HG03354 (cell line): Measurements from ENCODE around the gene STMN1.

ENCODE experiments used
- ATAC-seq: cut with Tn5 transposase; IDR thresholded peaks from one replicate; pipeline ENCODE4 v1.9.1; 2021; ENCODE audit warnings: mild to moderate bottlenecking; ENCODE audit not compliant: unreplicated experiment, poor library complexity, severe bottlenecking

The STMN1 gene

DNA sequence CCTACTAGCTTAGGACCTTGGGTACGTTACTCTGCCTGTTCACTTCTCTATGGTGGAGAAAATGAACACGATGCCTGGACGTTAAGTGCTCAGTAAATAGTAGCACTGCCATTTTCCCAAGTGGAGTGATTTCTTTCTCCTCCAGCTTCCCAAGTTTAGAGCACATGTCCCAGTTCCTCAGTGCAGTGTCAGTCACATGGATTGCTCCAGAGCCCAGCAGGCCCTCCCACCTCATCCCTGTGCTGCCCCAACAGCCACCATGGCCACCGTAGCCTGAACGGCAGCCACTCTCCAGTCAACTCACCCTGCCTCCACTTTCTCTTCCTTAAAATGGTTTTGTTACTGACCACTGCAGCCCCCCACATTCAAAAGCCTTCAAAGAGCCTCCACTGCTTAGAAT is 8.5 kb downstream of the STMN1 start:
- no peak for ATAC-seq

DNA sequence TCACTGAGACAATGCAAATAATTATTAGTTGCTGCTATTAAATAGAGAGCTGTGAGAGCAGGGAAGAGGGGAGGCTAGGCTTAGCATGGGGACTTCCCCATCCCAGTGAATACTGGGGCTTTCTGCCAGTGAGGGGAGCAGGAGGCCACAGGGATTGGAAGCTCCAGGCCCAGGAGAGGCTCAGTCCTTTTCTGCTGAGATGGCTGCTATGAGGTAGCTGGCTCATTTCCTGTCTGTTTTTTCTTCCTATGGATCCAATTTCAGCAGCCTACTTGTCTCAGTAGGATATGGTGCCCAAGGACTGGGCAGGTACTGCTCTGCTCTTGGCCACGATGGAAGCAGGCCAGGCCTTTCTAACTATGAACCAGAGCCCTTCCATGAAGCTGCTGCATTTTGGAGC is 10.0 kb downstream of the STMN1 start:
- no peak for ATAC-seq

DNA sequence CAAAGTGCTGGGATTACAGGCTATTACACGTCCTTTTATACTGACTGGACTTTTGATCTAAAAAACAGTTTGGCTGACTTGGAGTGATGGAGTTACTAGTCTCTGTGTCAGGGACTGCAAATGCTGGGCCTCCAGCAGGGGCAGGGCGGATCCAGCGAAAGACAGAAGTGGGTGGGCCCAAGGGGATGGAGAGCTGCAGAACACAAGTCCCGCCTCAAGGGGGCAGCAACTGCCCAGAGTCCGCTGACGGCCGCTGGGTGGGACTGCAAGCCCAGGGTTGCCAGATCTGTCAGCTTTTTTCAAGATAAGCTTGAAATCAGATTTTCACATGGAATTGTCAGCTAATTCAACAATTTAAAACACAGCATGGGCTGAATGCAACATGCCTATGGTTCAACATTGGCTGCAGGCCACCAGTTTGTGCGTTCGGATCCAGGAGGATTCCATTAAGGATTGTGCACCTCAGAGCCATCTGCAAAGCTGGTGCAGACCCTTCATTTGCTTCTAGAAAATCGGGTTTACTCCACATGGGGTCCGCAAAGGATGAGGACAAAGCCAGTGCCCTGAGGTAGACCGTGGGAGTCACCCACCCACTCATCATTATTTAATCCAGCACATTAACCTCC is 10.7 kb downstream of the STMN1 start:
- peak; percentile 90 for ATAC-seq

DNA sequence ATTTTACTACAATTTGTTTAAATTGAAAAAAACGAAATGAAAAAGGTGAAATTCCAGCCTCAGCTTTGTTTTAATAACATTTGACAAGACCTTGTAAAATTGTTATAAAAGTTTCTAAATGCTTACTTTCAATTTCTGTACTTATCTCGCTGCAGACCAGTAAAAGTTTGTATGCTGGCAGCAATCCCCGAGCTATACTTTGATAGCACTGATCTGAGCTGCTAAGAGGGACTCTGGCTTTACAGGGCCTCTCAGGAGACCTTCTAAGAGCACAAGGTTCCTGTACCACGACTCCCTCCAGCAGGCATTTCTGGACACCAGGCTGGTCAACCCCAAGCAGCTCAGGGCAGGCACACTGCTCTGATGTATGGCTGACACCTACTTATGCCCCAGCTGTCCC is 13.1 kb downstream of the STMN1 start:
- no peak for ATAC-seq

DNA sequence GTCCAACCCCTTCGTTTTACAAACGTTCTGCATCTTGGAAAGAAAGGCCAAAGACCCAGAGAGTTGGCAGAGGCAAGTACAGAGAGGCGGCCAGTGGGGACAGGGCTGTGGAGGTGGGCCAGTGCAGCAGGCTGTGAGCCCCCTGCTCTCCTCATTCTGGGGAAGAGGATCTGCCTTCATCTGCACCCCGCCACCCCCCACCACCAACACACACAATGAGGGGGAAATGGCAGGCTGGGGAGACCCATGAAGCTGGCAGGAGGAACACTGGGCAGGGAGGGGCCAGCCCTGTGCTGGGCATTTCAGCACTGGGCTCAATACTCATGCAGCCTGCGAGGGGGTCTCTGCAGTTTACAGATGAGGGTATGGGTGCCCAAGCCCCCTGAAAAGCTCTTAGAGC is 14.6 kb downstream of the STMN1 start:
- ATAC-seq, result no peak

DNA sequence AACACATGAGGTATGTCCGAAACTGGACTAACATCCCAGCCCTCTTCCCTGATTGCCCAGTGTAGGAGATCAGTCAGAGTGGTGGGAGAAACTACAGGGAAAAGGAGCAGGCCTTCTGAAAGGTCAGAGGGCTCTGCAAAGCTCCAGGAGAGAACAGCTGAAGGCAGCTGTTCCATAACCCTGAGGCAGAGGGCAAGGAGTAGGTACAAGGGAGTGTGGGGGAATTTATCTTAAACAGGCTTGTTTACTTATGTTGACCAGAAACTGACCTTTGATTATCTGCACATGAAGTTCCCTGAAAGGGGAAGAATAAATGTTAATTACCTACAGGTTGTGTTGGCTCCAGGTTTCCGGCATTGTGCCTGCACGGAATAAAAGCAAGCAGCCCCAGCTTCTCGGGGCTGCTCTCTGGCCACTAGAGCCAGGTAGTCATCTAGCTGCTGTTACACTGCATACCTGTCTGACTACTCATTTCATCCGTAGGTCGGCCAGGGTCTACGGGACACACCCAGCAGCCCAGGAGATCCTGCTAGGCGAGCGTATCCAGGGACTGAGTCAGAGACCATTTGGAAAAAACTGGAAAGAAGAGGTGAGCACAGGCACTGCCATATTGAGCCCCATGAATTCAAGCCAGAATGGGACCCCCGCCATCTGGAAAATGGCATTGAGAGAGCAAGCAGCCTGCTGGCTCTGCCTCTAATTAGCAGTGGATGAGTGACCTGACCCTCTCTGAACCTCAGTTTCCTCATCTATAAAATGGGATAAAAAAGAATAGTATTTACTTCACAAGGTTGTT is 15.8 kb downstream of the STMN1 start:
- ATAC-seq, result no peak

DNA sequence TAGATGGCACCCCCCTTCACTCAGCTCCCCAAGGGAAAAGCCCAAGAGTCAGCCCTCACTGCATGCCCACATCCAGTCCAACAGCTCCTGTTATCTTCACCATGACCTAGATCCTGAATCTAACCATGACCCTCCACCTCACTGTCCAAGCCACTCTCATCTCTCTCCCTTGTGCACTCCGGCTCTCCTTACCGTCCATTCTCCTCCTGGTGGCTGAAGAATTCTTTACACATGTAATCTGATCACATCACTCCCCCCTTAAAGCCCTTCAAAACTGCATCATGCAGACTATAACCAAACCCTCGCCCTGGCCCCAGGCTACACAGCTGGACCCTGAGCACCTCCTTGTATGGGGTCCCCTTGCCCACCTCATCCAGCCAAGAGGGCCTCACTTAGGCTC is 16.7 kb downstream of the STMN1 start:
- no peak for ATAC-seq

DNA sequence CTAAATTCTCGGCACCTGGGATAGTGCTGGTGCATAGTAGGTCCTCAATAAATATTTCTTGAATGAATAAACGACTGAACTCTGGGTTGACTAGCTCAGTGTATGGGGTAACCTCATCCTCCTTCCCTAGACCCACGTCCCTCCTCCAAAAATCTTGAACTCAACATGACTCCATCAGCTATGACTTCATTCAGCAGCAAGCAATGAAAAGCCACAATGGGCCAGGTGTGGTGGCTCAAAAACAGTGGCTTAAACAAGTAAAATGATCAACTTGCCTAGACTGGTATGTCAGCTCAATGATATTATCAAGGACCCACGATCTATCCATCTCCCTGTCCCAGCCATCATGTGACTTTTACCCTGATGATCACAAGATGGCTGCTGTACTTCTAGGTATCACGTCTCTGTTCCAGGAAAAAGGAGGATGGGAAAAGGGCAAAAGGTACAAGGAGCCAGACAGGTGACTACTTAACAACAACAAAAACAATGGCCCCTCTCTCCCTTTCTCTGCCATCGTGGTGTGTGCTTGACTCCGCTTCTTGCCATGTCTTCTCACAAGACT is 17.7 kb downstream of the STMN1 start:
- no peak for ATAC-seq

DNA sequence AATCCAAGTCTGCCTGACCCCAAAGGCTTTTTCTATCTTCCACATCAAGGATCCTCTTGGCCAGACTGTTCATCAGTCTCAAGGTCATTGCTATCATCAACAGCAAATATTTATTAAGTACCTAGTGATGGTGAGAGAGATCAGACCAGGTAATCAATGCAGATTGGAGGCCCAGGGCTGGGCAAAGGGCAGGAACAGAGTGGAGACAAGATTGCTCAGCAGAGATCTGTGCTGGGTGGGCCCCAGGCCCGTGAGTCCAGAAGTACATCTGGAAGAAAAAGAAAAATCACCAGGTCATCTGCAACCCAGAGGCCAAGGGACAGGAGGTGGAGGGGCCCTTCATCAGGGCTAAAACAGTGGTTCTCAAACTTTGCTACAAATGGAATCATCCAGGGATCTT is 20.6 kb downstream of the STMN1 start:
- ATAC-seq, result no peak

DNA sequence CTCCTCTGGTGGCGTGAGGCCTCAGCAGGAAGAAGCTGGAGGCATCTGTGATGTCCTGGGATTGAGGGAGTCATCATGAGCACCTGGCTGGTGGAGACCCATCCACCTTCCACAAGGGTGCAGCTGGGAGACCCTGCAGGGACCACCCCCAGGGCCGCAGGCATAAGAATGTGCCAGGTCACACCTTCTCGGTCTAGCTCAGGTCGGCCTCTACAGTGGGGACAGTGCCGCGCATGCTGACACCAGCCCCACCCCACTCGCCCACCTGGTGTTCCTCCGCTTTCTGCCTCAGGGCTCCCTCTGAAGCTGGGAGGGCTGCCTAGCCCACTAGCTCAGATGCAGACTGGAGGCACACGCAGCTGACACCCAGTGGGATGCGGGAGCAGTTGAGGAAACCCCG is 25.0 kb downstream of the STMN1 start:
- no peak for ATAC-seq

DNA sequence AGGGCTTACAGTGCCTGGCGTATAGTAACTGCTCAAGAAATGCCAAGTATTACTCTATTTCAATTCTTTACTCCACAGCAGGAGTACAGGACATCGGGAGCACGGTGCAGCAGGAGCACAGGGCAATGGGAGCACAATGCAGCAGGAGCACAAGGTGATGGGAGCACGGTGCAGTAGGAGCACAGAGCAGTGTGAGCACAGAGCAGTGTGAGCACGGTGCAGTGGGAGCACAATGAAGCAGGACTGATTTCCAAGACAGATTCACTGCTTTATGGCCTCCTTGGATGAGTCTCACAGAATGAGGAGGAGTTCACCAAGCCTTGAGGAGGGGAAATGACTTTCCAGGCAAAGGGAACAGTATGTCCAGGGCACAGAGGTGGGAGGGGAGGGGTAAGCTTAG is 25.7 kb downstream of the STMN1 start:
- no peak for ATAC-seq

DNA sequence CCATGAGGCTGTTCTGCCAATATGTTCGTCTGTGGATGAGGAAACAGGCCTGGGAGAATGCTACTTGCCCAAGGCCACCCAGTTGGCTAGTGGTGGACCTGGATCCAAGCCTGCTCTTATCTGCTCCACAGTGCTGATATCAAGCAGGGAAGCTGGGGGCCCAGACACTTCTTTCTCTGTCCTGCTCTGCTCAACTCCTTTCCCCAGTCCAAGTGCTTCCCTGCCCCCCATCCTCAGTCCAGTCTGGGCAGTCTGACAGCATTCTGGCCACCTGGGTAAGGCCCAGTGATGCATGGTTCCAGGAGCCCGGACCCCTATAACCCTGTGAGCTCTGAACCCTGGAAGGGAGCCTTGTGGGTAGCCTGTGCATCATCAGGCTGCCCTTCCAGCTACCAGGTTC is 26.5 kb downstream of the STMN1 start:
- no peak for ATAC-seq

DNA sequence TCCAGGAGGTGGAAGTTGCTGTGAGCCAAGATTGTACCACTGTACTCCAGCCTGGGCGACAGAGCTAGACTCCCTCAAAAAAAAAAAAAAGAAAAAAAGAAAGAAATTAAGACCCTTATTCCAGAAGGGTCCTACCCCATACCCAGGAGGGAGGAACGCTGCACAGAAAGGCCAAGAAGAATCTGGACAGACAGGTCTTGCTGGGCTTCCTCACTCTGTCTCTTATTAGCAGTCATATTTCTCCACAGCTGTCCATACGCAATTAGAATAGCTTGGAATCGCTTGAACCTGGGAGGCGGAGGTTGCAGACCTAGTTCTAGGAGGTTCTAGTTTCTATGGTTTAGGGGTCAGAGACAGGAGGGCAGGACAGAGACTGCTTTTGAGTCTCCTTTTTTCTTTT is 27.5 kb downstream of the STMN1 start:
- no peak for ATAC-seq

DNA sequence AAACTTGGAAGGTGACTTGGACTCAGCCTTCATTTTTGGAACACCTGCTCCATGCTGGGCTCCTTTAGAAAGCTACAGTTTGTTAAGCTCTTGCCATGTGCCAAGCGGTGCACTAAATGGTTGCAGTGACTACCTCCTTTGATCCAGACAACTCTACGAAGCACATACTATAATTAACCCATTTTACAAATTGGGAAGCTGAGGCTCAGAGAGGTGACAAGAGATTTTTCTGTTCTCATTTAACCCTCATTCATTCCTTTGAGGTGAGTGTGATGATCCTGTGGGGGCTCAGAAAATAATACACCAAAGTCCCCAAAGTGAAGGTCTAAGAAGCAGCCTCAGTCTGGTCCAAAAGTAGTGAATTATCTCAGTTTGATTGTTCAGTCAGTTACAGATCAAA is 29.1 kb downstream of the STMN1 start:
- ATAC-seq, result no peak

DNA sequence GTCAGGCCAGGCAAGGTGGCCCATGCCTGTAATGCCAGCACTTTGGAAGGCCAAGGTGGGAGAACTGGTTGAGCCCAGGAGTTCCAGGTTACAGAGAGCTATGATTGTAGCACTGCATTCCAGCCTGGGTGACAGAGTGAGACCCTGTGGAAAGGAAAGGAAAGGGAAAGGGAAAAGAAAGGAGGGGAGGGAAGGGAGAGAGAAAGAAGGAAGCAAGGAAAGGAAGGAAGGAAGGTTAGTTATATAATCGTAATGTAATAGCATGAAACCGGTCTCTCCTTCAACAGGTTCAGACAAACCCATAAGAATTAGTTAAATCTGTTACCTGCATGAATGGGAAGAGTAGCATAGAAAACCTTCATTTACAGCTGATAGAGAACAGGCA is 29.5 kb downstream of the STMN1 start:
- ATAC-seq, result no peak

DNA sequence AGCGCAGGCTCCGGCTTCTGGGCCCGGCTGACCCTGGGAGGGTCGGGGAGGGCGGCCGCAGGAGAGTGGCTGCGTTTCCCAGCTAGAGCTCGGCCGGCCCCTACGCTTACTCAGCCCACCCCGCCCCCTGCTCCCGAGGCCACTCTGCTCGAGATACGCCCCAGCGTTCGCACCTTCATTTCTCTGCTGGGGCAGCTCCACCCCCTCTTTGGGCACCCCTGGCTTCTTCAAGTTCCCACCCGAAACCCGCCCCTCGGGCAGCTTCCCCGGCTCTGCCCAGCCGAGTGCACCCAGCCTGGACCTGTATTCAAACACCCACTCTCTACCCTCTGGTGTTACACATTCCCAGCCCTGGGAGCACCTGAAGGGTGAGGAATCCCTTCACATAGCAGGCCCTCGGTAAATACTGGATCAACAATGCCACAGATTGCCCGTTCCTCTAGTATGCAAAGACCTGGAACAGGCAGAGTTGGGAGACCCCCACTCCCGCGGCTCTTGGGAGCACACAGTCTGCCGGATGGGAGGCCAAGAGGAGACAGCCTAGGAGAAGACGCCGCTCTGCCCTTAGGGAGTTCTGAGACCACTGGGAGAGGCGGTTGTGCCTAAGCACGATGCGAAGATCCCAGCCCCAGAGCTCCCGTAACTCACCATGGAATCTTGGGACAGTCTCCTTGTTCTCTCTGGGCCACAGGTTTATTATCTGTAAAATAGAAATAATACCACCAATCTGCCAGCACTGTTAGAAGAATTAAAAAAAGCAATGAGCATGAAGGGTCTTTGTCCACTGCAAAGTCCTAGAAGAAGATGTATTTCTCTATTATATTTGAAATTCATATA is 30.1 kb downstream of the STMN1 start:
- ATAC-seq, result no peak

DNA sequence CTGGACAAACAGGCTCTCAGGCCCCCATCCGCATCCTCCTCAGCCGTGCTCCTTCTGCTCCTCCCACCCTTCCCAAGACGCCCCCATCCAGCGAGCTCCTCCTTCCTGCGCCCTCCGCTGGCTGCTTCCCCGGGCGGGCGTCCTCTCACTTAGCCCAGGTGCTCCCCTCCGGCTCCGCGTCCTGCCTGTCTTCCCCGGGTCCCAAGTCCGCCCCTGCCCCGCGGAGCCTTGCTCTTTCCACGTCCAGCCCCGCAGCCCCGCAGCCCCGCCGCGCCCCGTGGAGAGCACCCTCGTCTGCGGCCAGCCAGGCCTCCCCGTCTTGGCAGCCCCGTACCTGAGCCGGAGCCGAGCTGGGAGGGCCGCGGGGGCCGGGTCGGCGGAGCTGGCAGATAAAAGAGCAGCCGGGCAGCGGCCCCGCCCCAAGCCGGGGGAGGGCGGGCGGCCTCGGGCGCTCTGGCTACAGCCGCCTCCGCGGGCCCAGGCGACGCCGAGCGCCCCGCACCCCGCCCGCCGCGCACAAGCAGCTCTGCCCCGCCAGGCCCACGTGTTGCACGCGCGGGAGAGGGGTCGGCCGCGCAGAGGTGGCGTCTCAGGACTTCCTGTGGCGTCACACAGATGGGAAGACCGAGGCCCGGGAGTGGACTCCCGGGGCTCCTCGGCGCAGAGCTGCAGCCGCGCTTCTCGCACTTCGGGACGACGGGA is 30.9 kb downstream of the STMN1 start, which contains the start of gene PAQR7:
PAQR7 (minus strand) TSS at position 555 of the 702 bp plus-strand sequence. CDS start 11,869 bp downstream, outside the sequence.
- ATAC-seq, result peak; percentile 69

DNA sequence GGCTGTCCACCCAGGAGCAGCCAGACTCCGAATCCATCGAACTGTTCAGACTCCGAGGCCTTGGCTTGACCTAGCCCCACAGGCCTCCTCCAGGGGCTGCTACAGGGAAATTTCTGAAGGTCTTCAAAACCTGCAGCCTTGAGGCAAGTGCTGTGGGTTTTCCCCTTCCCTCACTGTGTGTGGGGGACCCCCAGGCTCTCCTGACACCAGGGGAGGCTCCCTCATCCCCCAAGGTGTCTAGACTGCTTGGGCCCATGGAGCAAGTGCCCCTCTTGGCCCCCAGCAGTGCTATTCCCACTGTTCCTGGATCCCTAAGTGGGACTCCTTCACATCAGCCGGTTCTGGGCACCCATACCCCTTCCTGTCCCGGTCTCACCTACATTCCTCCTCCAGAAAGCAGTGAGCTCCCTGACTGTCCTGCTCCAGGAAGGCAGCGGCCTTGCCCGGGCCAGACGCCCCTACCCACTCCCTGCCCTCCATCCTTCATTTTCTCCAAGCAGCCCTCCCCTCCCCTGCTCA is 31.5 kb downstream of the STMN1 start:
- ATAC-seq, result no peak

DNA sequence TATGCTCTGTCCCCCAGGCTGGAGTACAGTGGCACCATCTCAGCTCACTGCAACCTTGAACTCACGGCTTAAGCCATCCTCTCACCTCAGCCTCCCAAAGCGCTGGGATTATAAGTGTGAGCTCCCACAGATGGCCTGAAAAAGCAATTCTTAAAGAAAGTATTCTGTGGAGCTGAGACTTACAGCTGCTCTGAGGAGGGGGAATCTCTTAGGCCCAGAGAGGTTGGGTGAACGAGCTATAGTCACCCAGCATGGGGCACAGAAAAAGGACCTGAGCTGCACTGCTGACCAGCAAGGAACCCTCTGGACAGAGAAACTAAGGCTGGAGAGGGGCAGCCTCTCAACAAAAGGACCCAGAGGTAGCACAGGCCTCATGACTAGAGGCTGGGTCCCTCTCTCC is 32.0 kb downstream of the STMN1 start:
- no peak for ATAC-seq

DNA sequence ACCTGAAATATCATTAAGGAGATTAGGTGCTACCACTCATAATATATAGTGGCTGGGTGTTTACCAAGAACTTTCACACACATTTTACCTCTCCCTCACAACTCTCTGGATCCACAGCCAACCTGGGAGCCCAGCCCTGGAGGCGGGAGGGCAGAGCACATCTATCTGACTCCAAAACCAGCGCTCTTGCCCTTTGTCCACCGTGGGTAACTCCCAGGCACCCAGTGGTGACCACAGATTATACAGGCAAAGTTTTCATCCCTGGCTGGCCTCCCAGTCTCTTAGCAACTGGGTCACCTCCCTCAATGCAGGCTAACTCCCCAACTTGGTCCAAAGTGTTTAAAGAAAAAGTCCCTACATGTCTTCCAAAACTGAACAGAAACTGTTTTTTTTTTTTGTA is 33.1 kb downstream of the STMN1 start:
- no peak for ATAC-seq
